GM18517 (cell line): ENCODE measurements around the gene SLC7A10.
"Not testable (repeated sequence)": the region's sequence is repeated elsewhere in the genome, so short reads cannot be mapped to it uniquely, and the experiment has no call there.

Experiments
- ATAC-seq: cut with Tn5 transposase; IDR thresholded peaks from one replicate; pipeline ENCODE4 v1.9.1; 2021; ENCODE audit warnings: mild to moderate bottlenecking, moderate library complexity; ENCODE audit not compliant: unreplicated experiment

The SLC7A10 gene

DNA sequence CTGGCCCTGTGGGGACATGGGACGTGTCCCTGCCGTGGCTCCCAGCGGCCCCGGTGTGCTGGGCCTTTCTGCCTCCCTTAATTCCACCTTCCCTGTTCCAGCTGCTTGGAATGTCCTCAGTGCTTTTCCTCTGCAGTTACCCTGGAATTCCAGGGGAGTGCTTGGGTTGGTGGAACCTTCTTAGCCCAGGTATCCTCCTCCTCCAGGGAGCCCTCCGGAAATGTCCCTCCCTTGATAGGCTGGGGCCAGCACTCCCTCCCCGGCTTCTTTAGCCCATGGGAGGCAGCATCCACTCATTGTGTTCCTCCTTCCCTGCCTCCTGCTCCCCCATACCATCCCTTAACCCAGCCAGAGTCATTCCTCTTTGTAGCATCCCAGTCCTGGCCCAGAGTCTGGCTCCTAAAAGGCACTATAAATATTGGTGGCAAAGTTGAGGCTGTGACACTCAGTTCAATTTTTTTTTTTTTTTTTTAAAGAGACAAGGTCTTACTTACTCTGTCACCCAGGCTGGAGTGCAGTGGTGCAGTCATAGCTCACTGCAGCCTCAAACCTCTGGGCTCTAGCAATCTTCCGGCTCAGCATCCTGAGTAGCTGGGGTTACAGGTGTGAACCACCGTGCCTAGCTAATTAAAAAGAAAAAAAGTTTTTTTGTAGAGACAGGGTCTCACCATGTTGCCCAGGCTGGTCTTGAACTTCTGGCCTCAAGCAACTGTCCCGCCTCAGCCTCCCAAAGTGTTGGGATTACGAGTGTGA is 13.7 kb upstream of the SLC7A10 start:
- no peak for ATAC-seq

DNA sequence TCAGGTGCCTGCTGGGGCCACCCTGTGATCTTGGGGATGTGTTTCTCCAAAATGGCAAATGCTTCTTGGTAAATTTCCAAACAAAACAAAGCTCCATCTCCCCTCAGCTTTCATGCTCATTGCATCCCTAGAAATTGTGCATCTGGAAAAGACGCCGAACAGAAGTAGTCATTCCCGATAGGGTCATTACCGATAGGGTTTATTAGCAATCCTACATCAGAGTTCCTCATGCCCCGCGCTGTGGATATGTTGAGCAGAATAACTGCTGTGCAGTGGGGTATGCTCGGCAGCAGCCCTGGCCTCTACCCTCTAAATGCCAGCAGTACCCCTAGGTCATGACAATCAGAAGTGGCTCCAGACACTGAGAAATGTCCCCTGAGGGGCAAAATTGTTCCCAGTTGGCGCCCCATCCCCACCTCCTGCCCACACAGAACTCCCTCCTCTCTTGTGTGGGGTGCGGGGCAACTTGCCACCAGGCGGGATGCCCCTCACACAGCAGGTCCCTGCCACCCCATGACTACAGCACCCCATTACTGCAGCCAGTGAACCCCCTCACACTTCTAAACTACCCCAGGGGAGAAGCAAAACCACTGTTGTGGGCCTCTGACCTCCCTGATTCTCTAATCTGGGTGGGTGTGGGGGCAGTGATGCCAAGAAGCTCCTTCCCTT is 13.0 kb upstream of the SLC7A10 start:
- ATAC-seq, result no peak

DNA sequence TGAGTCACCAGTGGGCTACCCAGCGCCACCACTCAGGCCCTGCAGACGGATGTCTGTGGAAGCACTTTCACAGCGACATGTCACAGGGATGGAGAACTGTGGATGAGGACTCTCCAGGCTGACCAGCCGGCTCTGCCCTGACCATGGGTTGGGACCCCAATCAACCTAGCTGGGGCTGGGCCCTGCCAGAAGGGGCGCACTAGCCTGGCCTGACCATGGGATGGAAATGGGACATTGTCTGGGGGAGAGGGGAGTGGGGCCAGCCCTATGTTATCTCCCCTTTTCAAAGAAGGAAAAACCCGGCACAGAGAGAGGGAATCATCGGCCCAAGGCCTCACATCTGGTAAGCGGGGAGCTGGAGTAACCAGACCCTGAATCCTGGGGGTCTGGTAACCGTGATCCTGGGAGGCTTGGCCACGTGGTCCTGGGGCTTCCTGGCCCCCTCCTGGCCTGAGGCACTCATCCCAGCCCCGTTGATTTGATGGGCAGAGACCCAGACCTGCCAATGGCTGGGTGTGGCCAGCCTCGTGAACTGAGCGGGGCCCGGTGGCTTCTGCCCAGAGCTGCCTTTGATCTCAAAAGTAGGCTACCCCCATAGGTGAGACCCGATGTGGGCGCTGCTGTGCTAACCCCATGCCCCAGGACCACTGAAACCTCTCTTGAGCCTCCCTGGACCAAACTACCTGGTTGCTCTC is 11.2 kb upstream of the SLC7A10 start:
- no peak for ATAC-seq

DNA sequence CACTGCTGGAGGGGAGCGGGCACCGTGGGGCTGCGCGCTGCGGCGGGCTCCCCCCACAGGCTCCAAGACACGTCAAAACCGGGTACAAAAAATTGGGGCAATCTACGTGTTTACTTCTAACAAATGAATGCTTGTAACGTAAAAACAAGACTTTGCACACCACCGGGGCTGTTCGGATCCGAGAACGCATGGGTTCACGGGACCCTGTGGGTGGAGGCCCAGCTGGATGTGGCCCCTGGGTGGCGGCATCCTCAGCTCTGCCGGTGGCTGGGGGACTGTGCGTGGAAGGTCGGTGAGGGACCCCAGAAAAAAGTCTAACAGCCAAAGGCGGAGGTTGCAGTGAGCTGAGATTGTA is 10.3 kb upstream of the SLC7A10 start:
- ATAC-seq, result no peak

DNA sequence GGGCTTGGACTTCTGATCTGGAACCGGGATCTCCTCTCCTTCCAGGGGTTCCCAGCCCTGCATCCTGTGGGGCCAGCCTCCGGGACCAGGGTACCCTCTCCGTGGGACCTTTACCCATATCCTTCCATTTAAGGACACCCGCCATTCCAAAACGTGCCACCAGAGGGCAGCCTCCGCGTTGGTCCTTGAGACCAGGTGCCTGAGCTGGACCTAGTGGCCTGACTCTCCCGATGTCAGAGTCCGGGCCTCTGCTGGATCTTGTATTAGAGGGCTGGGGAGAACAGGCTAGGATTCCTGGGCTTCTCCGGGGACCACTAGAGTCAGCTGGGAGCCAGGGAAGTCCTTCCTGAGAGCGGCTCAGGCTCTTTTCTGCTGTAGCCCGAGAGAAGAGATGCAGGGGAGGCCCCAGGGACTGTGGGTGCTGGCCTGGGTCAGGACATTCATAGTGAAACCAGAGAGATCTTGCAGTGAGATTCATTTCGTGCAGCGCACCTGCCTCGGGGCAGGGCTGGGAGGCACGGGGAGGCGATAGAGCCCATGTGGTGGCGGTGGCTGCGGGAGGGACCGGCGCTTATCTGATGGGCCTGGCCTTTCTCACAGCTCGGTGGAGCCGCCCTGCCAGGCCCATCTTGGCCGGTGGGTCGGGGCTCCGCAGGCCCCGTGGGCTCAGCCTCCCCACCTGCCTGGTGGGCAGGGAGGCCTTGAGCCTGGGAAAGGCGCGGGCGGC is 9.8 kb upstream of the SLC7A10 start:
- ATAC-seq, result peak; percentile 96

DNA sequence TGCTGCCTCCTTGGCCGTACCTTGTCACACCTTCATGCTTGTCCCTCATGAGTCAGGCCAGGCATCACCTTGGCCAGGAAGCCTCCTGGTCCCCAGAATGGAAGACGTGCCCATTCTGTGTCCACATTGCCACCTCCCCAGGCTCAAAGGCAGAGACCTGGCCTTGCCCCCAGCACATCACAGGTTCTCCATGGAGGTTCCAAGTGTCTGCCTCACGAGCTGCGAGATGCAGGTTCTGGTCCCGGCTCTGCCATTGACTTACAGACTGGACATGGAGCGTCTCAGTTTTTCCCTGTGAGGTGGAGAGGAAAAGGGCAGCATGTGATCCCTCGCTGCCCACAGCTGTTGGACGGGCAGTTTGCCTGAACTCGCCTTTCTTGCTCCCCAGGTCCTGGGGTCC is 9.1 kb upstream of the SLC7A10 start:
- ATAC-seq, result no peak

DNA sequence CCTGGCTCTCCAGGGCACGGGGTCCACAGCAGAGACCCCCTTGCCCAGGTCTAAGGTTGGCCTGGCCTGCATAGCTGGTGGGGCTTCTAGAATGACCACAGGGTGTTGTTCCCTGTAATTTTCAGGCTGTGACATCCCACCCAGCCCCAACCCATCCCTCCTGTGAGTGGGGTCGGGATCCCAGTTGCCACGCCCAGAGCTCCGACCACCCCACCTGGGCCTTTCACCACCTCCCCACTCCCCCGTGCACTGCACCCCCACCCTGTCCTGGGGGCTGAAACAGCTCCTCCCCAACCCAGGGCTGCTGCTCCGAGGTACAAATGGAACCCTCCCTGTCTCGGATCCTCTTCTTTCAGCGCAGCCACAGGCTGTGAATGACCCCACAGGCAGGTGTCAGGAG is 8.4 kb upstream of the SLC7A10 start:
- no peak for ATAC-seq

DNA sequence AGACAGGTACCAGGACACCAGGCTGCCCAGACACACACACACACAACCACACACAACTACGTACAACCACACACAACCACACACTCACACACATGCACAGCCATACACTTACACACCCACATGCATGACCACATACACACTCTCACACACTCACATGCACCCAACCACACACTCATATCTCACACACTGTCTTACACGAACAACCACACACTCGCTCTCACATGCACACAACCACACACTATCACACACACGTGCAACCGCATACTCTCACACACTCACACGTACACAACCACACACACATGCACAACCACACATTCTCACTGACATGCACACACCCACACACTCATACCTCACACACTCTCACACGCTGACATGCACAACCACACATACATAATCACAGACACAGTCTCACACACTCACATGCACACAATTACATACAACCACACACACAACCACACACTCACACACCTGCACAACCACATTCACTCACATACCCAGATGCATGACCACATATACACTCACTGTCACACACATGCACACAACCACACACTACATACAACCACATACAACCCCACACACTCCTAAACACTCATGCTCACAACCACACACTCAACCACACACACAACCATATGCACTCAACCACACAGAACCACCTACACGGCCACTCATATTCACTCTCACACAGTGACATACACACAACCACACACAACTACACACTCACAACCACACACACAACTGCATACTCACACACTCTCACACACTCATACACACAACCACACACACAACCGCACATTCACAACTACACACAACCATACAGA is 7.6 kb upstream of the SLC7A10 start:
- no peak for ATAC-seq

DNA sequence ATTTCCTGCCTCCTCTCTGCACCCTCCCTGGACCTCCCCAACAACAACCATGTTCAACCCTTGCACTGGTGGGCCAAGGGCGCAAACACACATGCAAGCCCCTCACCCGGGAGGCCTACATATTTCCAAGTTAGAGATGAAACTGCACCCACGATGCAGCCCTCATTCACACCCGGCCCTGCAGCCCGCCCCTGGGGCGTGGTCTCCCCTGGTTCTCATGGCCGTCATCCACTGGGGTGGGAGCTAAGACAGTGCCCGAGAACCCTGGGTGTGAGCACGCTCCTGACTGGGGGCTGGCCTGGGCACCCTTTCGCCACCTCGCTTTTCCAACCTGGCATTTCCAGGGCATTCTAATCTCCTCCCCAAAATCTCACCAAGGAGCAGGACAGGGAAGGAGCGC is 7.0 kb upstream of the SLC7A10 start:
- no peak for ATAC-seq

DNA sequence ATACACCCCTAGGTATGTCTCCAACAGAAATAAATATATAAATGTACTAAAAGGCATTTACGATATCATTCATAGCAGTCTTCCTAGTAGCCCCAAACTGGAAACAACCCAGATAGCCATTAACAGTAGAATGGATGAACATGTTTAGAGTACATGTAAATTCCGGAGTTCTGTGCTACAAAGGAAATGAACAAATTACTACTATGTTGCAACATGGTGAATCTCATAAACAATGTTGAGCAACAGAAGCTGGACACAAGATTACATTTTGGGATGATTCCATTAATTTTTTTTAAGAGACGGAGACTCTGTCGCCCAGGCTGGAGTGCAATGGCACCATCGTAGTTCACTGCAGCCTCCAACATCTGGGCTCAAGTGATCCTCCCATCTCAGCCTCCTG is 5.9 kb upstream of the SLC7A10 start:
- no peak for ATAC-seq

DNA sequence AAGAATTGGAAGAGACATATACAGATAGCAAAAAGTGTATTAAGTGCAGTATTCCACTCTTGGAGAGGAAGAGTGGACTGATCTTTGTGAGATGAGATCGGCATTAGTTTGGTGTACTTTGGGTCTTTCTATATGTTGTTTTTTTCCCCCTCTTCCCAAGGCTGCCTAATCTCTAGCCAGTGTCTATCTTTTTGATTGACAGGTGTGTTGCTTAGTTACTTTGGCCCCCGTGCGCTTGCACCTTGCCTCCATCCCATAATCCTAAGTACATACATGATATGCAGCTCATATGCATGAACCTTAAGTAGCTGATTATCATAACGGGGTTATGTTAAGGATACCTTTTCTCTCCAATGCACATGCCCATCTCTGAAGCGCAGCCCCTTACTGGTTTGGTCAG is 4.3 kb upstream of the SLC7A10 start:
- no peak for ATAC-seq

DNA sequence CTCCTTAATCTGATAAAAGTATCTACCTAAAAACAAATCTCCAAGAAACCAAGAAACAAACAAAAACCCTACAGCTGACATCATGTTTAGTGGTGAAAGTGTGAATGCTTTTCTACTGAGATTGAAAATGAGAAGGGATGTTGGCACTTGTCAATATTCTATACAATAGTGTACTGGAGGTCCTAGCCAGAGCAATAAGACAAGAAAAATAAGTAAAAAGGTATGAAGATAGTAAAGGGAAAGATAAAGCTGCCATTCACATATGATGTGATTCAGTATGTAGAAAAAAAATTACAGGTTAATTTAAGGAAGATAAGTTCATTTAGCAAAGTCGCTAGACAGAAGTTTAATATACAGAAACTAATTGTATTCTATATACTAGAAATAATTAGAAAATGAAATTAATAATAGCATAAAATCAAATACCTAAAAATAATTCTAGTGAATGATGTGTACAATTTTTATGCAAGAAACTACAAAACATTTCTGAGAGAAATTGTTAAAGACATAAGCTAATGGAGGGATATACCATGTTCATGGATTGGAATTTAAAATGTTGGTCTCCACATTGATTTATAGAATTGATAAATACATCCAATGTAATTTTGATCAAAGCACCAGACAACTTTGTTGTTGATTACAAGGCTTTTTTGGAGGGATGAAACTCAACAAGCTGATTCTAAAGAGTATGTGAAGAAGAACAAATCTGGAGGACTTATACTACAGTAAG is 2.4 kb upstream of the SLC7A10 start:
- ATAC-seq, result no peak

DNA sequence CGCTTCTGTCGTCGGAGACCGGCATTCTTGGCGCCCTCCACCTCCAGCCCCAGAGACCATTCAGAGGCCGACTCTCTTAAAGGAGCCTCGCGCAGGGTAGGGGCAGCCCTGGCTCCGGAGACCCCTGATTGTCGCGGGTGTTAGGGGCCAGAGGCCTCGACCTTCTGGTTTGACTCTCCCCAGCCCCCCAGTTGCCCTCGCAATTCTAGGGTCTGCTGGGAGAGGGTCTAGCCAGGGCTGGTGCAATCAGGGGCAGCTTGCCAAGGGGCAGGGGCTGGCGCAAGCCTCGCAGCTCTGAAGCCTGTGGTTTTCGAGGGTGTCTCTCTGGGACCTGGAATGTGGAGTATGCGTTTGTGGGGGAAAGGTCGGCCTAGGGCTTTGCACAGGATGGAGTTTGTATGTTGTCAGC is 1.6 kb upstream of the SLC7A10 start:
- no peak for ATAC-seq

DNA sequence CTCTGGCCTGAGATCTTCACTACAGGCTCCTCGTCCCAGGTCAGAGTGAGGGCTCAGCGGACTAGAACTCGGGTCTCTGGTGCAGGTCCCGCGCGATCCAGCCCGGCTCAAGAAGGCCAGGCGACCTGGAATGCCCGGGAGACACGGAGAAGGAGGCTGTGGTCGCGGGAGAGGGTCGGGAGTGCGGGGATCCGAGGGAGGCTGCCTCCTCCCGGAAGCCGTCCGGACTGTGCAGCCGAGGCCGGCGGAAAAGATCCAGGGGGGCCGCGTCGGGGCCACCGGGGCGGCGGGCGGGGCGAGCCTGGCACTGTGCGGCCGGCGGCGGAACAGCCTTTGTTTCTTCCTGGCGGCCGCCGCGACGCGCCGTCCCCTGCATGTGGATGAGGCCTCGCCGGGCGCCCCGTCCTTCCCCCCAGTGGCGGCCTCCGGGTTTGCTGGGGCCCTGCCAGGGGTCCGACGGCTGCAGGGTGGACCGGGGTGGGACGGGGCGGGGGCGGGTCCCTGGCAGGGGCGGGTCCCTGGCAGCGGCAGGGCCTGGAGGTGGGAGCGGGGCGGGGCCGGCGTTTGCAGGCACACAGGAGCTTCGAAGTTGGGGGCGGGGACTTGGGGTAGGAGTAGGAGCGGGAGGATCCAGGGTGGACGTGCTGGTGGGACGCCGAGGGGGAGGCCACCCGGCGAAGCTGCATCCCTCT is 1.0 kb upstream of the SLC7A10 start:
- ATAC-seq, result no peak

DNA sequence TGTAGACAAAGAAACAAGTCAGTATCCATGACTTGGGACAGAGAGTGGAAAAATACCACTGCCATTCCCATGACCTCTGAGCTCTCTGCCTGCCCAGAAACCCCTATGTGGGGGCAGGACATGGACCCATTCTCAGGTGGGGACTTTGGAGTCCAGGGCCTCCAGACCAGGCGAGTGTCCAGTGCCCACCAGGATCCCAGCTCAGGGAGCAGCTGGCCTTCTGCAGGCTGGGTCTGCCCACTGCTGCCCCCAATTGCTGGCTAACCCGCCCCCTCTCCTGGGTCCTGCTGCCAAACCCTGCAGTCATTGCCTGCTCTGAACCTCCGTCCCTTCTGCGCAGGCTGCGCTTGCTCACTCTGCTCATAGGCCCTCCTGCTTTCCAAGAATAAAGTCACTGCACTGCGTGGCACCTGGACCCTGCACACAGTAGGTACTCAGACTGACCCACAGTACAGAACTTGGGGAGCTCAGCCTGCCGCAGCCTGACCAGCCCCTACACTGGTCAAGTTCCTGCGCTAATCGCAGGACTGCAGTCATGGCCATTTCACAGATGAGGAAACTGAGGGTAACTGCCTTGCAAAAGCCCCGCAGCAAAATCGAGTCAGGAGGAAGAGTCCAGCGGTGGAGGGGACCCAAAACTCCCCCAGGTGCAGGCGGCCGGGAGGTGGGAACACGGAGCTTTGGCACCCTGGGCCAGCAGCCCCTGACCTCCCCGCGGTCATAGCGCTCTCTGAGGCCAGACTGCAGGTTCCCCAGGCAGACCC is 774 bp downstream of the SLC7A10 start:
- no peak for ATAC-seq

DNA sequence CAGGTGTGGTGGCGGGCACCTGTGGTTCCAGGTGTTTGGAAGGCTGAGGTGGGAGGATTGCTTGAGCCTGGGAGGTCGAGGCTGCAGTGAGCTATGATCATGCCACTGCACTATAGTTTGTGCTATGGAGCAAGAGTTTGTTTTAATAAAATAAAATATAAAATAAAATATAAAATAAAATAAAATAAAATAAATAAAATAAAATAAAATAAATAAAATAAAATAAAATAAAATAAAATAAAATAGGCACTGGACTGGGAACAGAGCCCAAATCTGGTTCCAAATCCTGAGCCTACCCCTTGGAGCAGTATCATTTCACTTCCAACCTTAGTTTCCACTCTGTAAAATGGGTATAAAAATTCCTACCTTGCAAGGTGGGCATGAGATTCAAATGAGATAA is 3.4 kb downstream of the SLC7A10 start:
- not testable (repeated sequence) for ATAC-seq

DNA sequence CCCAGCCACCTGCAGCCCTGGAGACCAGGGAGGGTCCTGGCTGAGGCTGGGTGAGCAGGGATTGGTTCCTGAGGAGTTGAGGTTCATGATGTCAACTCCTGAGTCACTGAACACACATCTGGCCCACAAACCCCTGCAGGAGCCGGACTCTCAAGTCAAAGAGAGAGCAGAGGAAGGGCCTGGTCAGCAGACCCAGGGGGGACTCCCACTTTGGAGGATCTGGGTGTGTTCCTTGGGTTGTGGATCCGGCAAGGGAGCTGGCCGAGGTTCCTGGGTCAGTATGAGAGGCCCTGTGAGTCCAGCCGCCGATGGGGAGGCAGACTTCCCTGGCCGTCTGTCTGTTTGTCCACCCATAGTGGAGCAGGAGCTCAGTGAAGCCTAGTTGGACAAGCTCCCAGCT is 4.0 kb downstream of the SLC7A10 start:
- no peak for ATAC-seq

DNA sequence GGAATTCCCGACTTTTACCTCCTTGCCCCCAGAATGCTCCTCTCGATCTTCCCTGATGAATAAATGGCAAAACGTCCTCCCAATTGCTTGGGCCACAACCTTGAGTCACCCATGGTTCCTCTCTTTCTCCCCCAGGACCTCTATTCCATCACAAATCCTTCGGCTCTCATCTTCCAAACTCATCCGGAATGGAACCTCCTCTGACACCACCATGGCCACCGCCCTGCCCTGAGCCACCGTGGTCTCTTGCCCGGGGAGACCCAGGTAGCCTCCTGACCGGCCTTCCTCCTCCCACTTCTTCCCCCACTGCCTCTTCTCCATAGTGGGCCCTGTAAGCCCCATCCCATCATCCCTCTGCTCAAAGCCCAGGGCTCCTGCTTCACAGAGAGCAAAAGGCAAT is 4.9 kb downstream of the SLC7A10 start:
- no peak for ATAC-seq

DNA sequence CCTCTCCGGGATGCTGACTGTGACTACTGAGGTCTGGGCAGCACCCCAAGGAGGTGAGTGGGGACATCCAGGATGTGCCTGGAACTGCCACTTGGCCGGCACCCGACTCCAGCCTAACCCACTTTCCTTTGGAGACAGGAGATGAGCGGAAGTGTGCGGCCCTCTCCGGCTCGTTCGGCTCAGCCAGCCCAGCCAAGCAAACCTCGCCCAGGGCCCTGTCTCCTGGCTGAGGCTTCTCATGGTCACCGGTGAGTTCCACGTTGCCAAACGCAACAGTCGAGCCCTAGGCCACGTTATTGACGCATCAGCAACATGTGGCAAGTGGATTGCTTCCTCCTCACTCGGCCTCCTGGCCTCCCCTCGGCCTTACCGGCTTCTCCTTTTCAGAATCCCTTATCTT is 5.5 kb downstream of the SLC7A10 start:
- ATAC-seq, result no peak
